Measurements from ENCODE around the gene DDX49.

DNA sequence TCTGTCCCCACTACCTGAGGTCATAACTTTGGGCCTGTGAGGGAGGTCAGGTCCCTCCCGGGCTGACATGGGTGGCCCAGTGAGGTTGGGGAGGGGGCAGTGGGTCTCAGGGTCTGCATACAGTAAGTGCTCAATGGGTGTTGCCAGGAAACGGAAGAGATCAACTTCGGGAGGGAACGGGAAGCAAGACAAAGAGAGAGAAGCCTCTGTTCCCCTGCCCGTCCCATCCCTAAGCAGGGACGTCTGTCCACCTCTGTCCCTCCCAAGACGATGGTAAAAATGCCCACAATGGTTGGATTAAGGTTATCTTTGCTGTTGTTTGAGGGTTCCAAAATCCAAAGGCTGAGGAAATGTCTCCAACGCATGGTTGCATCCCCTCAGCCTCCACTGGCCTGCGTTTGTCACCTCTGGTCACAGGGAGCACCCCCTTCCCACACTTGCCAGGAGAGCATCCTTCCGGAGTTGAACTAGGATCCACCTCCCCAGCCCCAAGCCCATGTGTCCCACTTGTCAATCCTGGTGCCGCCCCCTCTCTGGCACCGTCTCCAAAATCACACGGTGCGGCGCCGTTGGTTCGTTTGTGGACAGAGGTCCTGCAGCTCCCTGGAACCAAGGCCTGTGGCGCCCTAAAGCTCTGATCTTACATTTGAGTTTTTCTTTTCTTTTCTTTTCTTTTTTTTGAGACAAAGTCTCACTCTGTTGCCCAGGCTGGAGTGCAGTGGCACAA, 22.3 kb downstream of the DDX49 start:
- TF ChIP-seq POLR2A (IDR thresholded peaks at IDR 0.05; ENCODE audit: low read length) (no peak), GATA1 (IDR thresholded peaks at IDR 0.05; ENCODE audit: low read depth, low read length) (no peak)

Measured in erythroblast (primary cell).